ENCODE measurements around the gene LIF.

The LIF gene

GRCh38 chr22:30214703-30215407 is 31.7 kb downstream of the LIF start:
- Histone ChIP-seq H3K4me1 (ENCODE audit: control insufficient read depth in 1 of 2, insufficient read depth in 1 of 2, low read depth in 1 of 2, low read length in 1 of 2) (peaks cover 43 to 46% of the 10 kb centered on the region in 2 experiments), H3K36me3 (no peaks in the 10 kb centered on the region), H3K27ac (peak overlapping the region; percentile 94), H3K27me3 (no peaks in the 10 kb centered on the region), H3K4me3 (ENCODE audit: low read depth in 1 of 2, low read length in 1 of 2) (no peak overlapping the region), H3K9me3 (no peaks in the 10 kb centered on the region)
- TF ChIP-seq CTCF (IDR thresholded peaks at IDR 0.05), result no peak

GRCh38 chr22:30212996-30213441 is 33.5 kb downstream of the LIF start:
- Histone ChIP-seq H3K27me3 (no peaks in the 10 kb centered on the region), H3K4me1 (ENCODE audit: control insufficient read depth in 1 of 2, insufficient read depth in 1 of 2, low read depth in 1 of 2, low read length in 1 of 2) (peaks cover 42 to 48% of the 10 kb centered on the region in 2 experiments), H3K27ac (peak overlapping the region; percentile 94), H3K9me3 (no peaks in the 10 kb centered on the region), H3K4me3 (ENCODE audit: low read depth in 1 of 2, low read length in 1 of 2) (peak overlapping the region; percentile 5 to 51), H3K36me3 (no peaks in the 10 kb centered on the region)
- TF ChIP-seq CTCF (IDR thresholded peaks at IDR 0.05), result no peak

GRCh38 chr22:30212363-30212995 is 34.1 kb downstream of the LIF start:
- Histone ChIP-seq H3K4me1 (ENCODE audit: control insufficient read depth in 1 of 2, insufficient read depth in 1 of 2, low read depth in 1 of 2, low read length in 1 of 2) (peaks cover 42 to 48% of the 10 kb centered on the region in 2 experiments), H3K4me3 (ENCODE audit: low read depth in 1 of 2, low read length in 1 of 2) (peak overlapping the region; percentile 5 to 51), H3K27ac (peak overlapping the region; percentile 94), H3K36me3 (no peaks in the 10 kb centered on the region), H3K27me3 (no peaks in the 10 kb centered on the region), H3K9me3 (no peaks in the 10 kb centered on the region)
- TF ChIP-seq CTCF (IDR thresholded peaks at IDR 0.05), result no peak

- Histone ChIP-seq H3K9me3 (no peaks in the 10 kb centered on the region), H3K4me3 (ENCODE audit: low read depth in 1 of 2, low read length in 1 of 2) (peak overlapping the region in 1 of 2 experiments; percentile 51), H3K36me3 (no peaks in the 10 kb centered on the region), H3K27me3 (no peaks in the 10 kb centered on the region), H3K27ac (peak overlapping the region; percentile 94), H3K4me1 (ENCODE audit: control insufficient read depth in 1 of 2, insufficient read depth in 1 of 2, low read depth in 1 of 2, low read length in 1 of 2) (peaks cover 50 to 52% of the 10 kb centered on the region in 2 experiments)
- no peak for TF ChIP-seq CTCF (IDR thresholded peaks at IDR 0.05)
Observed at GRCh38 chr22:30211124-30211820, 35.3 kb downstream of the LIF start.

- Histone ChIP-seq H3K4me3 (ENCODE audit: low read depth in 1 of 2, low read length in 1 of 2) (no peak overlapping the region), H3K9me3 (no peaks in the 10 kb centered on the region), H3K36me3 (no peaks in the 10 kb centered on the region), H3K27me3 (no peaks in the 10 kb centered on the region), H3K4me1 (ENCODE audit: control insufficient read depth in 1 of 2, insufficient read depth in 1 of 2, low read depth in 1 of 2, low read length in 1 of 2) (peaks cover 59 to 61% of the 10 kb centered on the region in 2 experiments), H3K27ac (no peak overlapping the region)
- TF ChIP-seq CTCF (IDR thresholded peaks at IDR 0.05), result no peak
Observed at GRCh38 chr22:30210235-30210909, 36.2 kb downstream of the LIF start.

Data from neutrophil (primary cell).